T-helper 9 cell (primary cell): Measurements from ENCODE around the gene RASA3.
"Not testable (repeated sequence)": the region's sequence is repeated elsewhere in the genome, so short reads cannot be mapped to it uniquely, and the experiment has no call there.

ENCODE experiments used
- DNase-seq: peaks from one replicate; pipeline ENCODE4 v3.0.0-alpha.2; 2020

The RASA3 gene

GRCh38 chr13:114140906-114141250 lies 8.5 kb upstream of the RASA3 start:
- no peak for DNase-seq

- DNase-seq, result no peak
Measured at GRCh38 chr13:114140131-114140905, 7.9 kb upstream of the RASA3 start.

- DNase-seq, result no peak
Measured at GRCh38 chr13:114136576-114136975, 4.2 kb upstream of the RASA3 start.

GRCh38 chr13:114135731-114136171 lies 3.3 kb upstream of the RASA3 start:
- DNase-seq, result no peak

DNA sequence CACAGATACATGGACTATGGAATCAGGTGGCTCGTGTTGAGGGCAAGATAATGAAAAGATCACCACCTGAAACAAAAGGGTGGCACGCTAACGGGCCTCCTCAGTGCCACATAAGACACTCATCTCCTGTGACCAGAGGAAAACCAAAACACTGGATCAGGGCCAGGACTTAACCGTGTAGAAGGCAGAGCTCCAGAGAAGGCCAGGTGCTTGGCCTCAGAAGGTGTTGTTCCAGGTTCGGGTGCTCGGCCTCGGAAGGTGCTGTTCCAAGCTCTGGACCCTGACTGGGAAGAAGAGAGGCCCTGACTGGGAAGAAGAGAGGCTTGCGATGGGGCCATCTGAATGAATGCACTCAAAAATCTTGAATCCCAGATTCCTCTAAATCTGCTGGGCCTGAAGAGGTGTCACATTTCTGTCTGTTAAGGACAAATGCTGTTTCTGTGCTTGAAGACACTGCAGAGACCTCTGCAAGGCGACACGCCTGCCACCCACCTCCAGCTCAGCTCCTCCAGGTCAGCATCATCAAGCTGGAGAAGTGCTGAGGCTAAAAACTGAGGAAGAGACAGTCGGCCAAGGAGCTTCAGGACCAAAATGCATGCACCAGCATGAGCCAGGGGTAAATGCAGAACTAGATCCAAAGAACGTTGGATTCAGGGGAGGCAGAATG lies 2.7 kb upstream of the RASA3 start:
- DNase-seq, result no peak

DNA sequence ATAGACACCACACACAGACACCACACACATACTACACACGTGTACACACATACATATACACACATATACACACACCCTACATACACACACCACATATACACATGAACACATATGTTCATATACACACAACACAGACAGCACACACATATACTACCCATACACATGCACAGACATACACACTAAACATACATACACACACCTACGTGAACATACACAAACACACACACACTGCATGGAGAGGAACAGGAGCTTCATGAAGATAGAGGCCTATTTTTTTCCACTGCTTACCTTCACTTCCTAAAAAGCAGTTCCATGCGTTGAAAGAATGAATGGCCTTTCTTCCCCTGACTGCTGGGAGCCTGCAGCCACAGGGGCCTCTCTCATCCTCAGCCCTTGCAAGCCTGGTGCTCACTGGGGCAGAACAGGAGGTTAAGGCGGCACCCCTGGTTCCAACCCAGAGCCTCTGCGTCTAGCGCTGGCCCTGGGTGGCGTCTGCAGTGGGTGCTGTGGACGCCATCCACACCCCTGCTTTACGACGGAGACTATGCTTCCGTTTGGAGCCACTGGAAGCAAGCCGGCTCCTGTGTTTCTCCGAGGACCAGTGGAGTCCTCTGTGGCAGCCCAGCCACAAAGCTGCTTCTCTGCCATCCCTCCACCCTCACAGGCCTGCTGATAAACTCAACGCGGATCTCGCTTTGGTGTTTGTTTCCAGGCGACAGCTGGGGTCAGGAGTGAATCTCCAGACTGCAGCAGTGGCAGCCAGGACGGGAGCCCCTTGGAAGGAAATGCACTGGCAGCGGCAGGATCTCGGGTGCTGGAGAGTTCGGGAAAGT lies 1.9 kb upstream of the RASA3 start:
- no peak for DNase-seq

DNA sequence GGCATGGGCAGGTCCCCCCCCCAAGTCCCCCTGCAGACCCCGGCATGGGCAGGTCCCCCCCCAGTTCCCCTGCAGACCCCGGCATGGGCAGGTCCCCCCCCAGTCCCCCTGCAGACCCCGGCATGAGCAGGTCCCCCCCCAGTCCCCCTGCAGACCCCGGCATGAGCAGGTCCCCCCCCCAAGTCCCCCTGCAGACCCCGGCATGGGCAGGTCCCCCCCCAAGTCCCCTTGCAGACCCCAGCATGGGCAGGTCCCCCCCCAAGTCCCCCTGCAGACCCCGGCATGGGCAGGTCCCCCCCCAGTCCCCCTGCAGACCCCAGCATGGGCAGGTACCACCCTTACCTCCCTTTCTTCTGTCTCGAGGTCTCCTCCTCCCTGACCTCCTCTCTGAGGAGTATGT lies 1.1 kb upstream of the RASA3 start:
- not testable (repeated sequence) for DNase-seq

DNA sequence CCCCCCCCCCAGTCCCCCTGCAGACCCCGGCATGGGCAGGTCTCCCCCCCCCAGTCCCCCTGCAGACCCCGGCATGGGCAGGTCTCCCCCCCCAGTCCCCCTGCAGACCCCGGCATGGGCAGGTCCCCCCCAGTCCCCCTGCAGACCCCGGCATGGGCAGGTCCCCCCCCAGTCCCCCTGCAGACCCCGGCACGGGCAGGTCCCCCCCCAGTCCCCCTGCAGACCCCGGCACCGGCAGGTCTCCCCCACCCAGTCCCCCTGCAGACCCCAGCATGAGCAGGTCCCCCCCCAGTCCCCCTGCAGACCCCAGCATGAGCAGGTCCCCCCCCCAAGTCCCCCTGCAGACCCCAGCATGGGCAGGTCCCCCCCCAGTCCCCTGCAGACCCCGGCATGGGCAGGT lies 703 bp upstream of the RASA3 start:
- DNase-seq, result not testable (repeated sequence)

DNA sequence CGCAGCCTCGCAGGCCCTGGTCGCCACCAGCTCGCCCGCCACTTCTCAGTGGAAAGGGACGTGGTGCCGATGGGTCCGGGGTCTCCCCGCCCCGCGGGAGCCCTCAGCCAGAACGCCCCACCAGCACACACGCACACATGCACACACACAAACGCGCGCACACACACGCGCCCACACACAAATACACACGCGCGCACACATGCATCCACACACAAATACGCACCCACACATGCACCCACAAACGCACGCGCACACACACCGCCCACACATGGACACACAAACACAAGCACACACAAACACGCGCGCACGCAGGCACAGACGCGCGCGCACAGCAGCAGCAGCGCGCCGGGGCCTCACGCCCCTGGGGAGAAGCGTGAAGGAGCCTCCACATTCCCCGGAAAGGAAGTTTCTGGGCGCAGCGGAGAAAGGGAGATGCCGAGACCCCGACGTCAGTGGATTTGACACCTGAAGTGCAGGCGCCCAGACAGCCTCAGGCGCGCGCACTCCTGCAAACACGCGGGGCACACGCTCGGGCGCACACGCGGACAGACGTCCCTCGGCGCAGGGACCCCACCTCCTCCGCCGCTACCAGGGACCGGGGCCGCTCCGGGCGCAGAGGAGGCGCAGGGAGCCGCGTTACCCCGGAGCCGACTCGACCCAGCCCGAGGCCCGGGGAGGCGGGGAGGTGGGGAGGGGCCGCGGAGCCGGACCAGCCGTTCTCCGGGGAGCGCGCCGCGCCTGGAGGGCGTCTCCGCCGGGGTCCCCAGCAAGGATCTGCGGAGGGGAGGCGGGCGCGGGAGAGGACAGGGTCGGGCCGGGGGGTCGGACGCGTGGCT lies 622 bp downstream of the RASA3 start:
- DNase-seq, result no peak

GRCh38 chr13:114130837-114131582 lies 1.4 kb downstream of the RASA3 start:
- peak; percentile 57 for DNase-seq

GRCh38 chr13:114130131-114130836 lies 2.1 kb downstream of the RASA3 start:
- no peak for DNase-seq

GRCh38 chr13:114129649-114130062 lies 2.8 kb downstream of the RASA3 start:
- DNase-seq, result no peak

GRCh38 chr13:114128624-114129522 lies 3.5 kb downstream of the RASA3 start:
- DNase-seq, result peak; percentile 75

DNA sequence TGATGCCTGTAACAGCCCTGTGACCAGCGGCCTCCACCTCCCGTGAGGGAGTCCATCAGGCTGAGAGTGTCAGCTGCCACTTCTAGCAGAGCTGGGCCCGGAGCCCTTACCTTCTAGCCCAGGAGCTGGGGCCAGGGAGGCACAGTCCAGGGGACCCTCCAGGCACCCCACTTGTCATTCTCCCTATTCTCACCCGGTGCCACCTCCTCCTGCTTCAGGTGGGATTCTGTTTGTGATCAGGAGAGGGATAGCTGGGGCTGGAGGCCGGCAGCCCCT lies 4.1 kb downstream of the RASA3 start:
- no peak for DNase-seq

DNA sequence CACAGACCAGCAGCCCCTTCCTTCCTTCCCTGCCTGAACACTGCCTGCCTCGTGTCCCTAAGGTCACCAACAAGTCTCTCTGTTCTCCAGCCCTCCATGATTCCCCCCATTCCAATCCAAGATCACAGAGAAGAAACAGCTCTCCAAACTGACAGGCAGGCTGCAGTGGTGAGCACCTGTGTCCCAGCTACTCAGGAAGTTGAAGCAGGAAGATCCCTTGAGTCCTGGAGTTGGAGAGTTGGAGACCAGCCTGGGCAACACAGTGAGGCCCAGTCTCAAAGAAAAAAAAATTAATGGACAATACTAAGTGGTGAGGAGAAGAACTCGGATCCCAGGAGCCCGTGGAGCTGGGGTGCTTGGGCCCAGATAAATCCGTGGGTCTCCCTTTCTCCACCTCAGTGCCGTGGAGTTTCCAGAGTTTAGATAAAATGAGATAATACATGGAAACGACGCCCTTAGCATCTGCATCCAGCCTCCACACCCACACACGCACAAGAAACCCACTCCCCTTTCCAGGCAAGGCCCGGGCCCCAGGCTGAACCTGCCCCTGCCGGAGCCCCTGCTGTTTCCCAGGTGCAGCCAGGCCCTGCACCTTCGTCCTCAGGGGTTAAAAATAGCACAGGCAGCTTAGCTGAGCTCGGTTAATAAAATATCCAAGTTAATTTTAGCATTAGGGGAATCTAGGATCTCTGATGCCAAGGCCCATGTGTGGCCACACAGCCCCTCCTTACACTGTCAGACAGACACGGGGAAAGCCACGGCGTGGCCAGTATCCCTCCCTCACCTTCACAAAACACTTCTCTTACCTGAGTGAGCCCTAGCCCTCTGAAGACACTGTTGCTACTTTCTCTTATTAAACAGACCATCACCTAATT lies 4.7 kb downstream of the RASA3 start:
- no peak for DNase-seq

DNA sequence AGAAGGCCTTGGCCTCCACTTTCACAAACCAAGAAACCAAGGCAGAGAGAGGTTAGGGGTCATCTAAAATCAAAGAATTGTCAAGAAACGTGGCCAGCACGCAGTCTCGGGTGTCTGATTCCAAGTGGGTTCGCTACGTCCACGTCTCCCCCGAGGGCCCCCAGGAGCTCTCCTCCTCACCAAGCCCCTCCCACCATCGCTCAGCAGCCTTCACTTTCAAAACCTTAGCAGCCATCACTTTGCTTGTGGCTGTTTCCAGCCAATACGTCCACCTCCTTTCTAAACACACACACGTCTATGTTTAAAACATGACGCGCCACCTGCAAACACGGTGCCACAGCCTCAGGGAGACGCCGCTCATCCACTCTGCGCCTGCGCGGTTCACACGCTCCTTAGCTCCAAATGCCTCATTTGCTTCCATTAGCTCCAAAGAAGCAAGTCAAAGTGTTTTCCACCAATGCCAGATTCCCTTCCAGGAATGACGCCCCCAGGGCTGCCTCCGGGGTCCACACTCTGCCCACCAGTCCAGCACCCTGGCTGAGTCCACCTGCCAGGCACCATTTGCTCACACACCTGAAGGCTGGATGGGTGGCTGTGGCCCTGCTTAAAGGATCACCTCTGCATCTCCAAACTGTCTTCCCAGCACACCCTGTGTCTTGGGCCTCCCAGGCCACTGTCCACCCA lies 5.5 kb downstream of the RASA3 start:
- no peak for DNase-seq

DNA sequence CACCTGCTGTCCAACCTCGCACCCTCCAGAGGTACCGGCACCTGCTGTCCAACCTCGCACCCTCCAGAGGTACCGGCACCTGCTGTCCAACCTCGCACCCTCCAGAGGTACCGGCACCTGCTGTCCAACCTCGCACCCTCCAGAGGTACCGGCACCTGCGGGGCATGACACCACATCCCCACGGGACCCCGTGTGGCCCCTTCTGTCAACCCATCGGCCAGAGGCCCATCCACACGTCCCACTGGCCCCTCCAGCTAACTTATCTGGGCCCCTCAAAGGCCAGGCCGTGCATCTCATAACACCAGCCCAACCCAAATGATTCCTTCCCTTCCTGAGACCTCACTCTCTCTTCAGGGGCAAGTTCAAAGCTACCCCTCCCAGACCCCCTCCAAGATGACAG lies 6.3 kb downstream of the RASA3 start:
- not testable (repeated sequence) for DNase-seq

- DNase-seq, result no peak
Measured at GRCh38 chr13:114125589-114125988, 6.8 kb downstream of the RASA3 start.

DNA sequence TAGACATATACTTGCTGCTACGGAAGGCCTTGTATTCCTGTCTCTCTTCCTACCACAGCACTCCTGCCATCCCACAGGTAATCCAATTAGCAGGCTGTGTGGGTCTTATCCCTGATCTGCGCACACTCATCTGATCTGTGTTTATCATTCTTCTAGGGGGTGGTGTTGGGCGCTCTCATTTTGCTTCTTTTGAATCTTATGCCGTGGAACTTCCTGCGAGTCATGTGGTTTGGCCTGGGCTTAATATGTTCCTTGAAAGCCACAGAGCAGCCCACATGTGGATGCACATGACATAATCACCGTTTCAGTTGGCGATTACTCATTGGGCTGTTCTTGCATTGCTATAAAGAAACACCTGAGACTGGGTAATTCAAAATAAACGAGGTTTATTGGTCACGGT lies 7.5 kb downstream of the RASA3 start:
- peak; percentile 46 for DNase-seq
